Epithelial cell of esophagus (primary cell): Measurements from ENCODE around the gene WDR64.

ENCODE experiments used
- DNase-seq: peaks from one replicate; pipeline ENCODE4 v3.0.0; 2010; ENCODE audit warnings: low read depth
- H3K4me3 ChIP-seq: 2 replicates; pipeline ENCODE4 v1.5.1; 2011; ENCODE audit warnings: mild to moderate bottlenecking, low read length, control low read depth
- TF ChIP-seq, protein P1 (sequence below): IDR thresholded peaks from 2 replicates; pipeline ENCODE4 v1.5.1; 2011; ENCODE audit warnings: low read depth, mild to moderate bottlenecking, low read length, control low read depth, inconsistent platforms; ENCODE audit not compliant: insufficient read depth; ENCODE audit errors: missing control alignments

WDR64 gene

DNA sequence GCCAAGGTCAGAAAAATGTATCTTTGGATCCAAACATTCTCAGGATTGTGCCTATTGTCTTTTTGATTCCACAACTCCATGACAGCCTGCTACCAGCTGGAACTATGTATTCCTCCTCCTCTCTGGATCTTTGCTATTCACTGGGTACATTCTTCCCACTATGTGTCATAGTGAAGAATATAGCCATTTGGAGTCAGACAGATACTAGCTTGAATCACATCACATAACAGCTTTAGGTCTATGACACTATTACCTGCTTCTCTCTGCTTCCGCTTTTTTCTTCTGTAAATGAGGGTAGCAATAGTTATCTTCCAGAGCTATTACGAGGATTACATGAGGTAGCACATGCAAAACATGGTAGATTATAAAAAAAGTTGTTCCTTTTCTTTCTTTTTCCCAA is 190.5 kb downstream of the WDR64 start:
- no peak overlapping the region for H3K4me3 ChIP-seq
- DNase-seq, result peak; percentile 54
- TF ChIP-seq, protein P1, sequence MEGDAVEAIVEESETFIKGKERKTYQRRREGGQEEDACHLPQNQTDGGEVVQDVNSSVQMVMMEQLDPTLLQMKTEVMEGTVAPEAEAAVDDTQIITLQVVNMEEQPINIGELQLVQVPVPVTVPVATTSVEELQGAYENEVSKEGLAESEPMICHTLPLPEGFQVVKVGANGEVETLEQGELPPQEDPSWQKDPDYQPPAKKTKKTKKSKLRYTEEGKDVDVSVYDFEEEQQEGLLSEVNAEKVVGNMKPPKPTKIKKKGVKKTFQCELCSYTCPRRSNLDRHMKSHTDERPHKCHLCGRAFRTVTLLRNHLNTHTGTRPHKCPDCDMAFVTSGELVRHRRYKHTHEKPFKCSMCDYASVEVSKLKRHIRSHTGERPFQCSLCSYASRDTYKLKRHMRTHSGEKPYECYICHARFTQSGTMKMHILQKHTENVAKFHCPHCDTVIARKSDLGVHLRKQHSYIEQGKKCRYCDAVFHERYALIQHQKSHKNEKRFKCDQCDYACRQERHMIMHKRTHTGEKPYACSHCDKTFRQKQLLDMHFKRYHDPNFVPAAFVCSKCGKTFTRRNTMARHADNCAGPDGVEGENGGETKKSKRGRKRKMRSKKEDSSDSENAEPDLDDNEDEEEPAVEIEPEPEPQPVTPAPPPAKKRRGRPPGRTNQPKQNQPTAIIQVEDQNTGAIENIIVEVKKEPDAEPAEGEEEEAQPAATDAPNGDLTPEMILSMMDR, result no peak

DNA sequence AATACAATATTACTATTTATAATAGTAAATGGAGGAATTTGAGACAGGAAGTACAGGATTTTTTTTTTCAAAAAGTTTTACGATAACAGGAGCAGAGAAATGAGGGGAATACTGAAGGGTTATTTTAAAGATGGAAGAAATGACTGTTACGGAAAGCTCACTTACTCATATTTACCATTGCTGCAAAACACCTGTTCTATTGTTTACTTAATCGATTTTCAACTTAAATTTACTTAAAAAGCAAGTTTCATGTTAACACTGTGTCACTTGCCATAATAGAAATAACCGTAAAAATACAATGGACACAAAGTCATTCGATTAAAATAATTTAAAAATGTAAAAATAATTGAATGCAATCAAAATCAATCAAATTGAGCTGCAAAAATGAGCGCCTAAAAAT is 192.5 kb downstream of the WDR64 start:
- TF ChIP-seq, protein P1, result no peak
- no peak for DNase-seq
- no peak overlapping the region for H3K4me3 ChIP-seq

DNA sequence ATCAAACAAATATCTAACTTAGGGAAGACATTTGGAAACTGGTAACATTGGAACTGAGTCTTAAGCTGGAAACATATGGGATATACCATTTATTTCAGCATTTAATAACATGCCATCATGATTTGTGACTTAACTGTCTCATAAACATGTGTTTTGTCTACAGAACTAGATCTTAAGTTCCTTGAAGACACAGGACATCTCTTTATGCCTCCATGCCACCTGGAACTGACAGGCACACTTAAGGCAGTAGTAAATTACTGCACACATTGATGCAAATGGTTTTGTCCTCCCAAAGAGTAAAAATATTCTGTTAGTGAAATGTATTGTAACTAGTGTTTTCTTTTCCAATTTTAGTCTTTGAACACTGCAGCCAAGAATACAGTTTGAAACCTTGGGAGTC is 194.3 kb downstream of the WDR64 start:
- H3K4me3 ChIP-seq, result no peak overlapping the region
- TF ChIP-seq, protein P1, result no peak
- DNase-seq, result no peak

DNA sequence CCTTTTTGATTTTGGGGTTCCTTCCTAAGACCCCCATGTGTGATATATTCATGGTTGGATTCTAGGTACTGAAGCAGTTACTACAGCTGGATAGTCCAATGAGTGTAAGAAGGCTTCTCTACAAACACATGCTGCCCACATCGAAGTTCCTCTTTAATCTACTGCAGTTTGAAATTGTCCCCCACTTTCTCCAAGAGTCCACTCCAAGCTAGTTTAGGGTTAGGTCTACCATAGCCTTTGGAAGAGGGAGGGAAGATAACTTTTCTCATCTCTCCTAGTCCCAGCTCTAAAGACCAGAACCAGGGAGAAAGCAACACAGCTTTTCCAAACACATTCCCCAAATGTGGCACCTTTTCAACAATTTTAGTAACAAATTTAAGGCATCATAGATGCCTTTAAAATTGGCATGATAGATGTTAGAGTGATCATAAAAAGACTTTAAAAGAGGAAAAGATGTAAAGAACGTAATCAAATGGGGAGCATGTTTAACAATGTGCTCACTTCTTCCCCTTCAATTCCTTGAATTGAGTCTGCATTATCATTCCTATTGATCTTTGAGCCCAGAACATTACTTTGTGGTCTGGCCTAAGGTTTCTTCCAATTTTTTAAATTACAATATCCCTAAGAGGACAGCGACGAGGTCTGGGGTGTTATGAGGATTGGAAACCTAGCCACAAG is 194.9 kb downstream of the WDR64 start:
- H3K4me3 ChIP-seq, result peak overlapping the region; percentile 84
- TF ChIP-seq, protein P1, result no peak
- DNase-seq, result no peak

DNA sequence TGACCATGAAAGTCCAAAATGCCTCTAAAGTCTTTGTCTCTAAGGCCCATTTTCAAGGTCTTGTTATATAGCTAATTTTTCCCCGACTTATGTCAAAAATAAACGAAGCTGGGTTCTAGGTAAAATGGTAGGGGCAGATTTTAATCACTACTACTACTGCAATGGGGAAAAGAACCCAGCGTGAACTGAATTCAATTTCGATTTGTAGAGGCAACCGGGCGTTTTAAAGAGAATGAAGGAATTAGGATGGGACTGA is 195.4 kb downstream of the WDR64 start:
- TF ChIP-seq, protein P1, result no peak
- H3K4me3 ChIP-seq, result peak overlapping the region; percentile 84
- no peak for DNase-seq

DNA sequence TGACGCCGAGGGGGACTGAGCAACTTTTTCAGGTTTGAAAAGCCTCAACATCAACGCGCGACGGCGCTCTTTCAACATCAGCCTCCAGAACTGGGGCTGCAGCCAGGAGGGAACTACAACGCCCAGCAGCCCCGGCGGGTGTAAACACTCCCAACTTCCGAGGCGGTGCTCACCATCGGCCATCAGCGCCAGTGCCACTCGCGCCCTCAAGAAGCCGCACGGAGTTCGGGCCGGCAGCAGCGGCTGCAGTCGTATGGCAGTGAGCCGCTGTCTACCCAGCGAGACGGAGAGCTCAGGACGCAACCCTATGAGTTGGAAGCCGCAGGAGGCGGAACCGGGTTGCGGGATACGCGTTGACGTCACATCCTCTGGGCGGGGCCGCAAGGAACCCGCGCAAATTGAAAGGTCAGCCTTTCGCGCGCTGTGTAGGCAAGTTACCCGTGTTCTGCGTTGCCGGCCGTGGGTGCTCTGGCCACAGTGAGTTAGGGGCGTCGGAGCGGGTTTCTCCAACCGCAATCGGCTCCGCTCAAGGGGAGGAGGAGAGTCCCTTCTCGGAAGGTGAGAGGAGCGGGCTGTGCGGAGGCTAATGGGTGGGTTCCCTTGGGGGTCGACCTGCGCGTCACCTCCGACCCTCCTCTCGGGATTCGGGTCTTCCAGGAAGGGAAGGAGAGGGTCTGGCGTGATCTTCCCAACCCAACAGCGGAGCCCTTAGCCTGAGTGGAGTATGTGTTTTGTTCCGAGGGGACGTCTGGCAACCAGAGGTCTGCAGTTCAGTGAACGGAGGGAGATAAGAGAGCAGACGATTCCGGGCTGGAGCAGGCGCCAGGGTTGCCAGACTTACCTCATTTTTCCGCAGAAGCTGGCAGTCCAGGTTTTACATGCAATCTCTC is 196.0 kb downstream of the WDR64 start, which contains the start of gene EXO1:
Gene EXO1, plus strand, starts transcription at position 409 of the 890 bp plus-strand sequence. CDS start 2,222 bp downstream, outside the sequence.
- peak within 1 kb of the TSS; percentile 84 for H3K4me3 ChIP-seq
- peak; percentile 93 for DNase-seq
- TF ChIP-seq, protein P1, result peak; percentile 36
